Left lung (tissue), 10 donors: ENCODE results near the gene RIMKLA. TPM values are rescaled to one million over a fixed set of nuclear protein-coding genes. Genes with fewer than 3 reads are reported as not detected.
A peak's percentile ranks its signal among the peaks of the same experiment; 100 is the strongest.

Experiments used
- ATAC-seq: fragments of 200-7000 bp; cut with Tn5 transposase; one replicate; pipeline ENCODE4 v1.9.1; 2020; ENCODE audit warnings: moderate library complexity
- DNase-seq, 4 donors: peaks; one replicate each; pipeline ENCODE4 v3.0.0-alpha.2; 2013 to 2020
- H3K27ac ChIP-seq, 2 donors: fragments of 200-600 bp; sonication (generic) in 1 of 2; one replicate each; pipeline versions ENCODE4 v1.5.0 to v1.8.0; 2020 to 2021
- H3K27me3 ChIP-seq, 2 donors: fragments of 200-600 bp; sonication (generic) in 1 of 2; one replicate each; pipeline versions ENCODE4 v1.5.0 to v1.8.0; 2020 to 2021
- H3K36me3 ChIP-seq, 2 donors: fragments of 200-600 bp; sonication (generic) in 1 of 2; one replicate each; pipeline versions ENCODE4 v1.5.0 to v1.8.0; 2020 to 2021
- H3K4me1 ChIP-seq, 2 donors: fragments of 200-600 bp; one replicate each; pipeline ENCODE4 v1.8.0; 2021
- H3K4me3 ChIP-seq, 2 donors: fragments of 200-600 bp; sonication (generic) in 1 of 2; one replicate each; pipeline versions ENCODE4 v1.5.0 to v1.8.0; 2020 to 2021; ENCODE audit warnings: mild to moderate bottlenecking in 1 of 2
- H3K9me3 ChIP-seq, 2 donors: fragments of 200-600 bp; sonication (generic) in 1 of 2; one replicate each; pipeline versions ENCODE4 v1.5.0 to v1.8.0; 2020 to 2021
- intact Hi-C, 2 donors: fragments of 100-400 bp; cut with DNase I; formaldehyde crosslinking; loops; one replicate each; pipeline versions ENCODE4 v1.11.2 to v1.14.2; 2022
- polyA plus RNA-seq, 6 donors: library from polyadenylated mRNA; unstranded; fragments of 120-200 nt; gene quantifications; one replicate each; pipeline ENCODE4 v1.2.1, GENCODE V29; 2013; ENCODE audit not compliant: insufficient read length in 6 of 6
- total RNA-seq, 2 donors: library from RNA; stranded (reverse); fragmentation: NEBNext Ultra II Directional; extraction: Animal tissue kit (Norgen Biotek cat#: 25700); gene quantifications; one replicate each; pipeline ENCODE4 v1.2.1, GENCODE V29; 2021
- TF ChIP-seq, protein P1 (sequence below), 2 donors: fragments of 200-600 bp; sonication (generic) in 1 of 2; IDR thresholded peaks; one replicate each; pipeline versions ENCODE4 v1.5.0 to v1.8.0; 2021; ENCODE audit warnings: antibody characterized with exemption in 2 of 2
- donor health status: DM: no; HTN: yes; CAD: no.
- donor health status: DM: no; HTN: no; CAD: no.

RIMKLA gene
- total and polyA plus RNA-seq, 8 donors, result 0.40 to 11.4 (median 0.78) TPM

DNA sequence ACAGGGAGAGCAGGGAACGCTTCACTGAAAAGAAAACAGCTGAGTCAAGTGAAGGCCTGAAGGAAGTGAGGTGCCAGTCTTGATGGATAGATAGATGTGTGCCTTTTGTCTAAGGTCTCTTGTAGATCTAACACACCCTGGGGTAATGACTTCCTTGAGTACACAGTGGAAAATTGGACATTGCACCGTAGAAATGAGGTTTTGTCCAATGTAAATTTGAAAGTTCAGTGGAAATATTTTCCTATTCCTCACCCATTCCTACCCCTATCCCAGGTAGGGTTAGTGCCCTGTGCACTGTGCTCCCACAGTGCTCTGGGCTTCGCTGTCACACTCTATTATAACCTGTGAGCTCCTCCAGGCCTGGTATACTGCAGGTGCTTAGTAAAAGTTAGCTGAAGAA lies 50.9 kb downstream of the RIMKLA start:
- H3K4me3 ChIP-seq, result no peak overlapping the region
- TF ChIP-seq, protein P1, sequence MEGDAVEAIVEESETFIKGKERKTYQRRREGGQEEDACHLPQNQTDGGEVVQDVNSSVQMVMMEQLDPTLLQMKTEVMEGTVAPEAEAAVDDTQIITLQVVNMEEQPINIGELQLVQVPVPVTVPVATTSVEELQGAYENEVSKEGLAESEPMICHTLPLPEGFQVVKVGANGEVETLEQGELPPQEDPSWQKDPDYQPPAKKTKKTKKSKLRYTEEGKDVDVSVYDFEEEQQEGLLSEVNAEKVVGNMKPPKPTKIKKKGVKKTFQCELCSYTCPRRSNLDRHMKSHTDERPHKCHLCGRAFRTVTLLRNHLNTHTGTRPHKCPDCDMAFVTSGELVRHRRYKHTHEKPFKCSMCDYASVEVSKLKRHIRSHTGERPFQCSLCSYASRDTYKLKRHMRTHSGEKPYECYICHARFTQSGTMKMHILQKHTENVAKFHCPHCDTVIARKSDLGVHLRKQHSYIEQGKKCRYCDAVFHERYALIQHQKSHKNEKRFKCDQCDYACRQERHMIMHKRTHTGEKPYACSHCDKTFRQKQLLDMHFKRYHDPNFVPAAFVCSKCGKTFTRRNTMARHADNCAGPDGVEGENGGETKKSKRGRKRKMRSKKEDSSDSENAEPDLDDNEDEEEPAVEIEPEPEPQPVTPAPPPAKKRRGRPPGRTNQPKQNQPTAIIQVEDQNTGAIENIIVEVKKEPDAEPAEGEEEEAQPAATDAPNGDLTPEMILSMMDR (IDR thresholded peaks at IDR 0.05), result no peak
- no peak overlapping the region for H3K27ac ChIP-seq
- DNase-seq (no peak), ATAC-seq (no peak)
- H3K27me3 ChIP-seq, result no peaks in the 10 kb centered on the region
- no peaks in the 10 kb centered on the region for H3K36me3 ChIP-seq
- H3K4me1 ChIP-seq, result no peaks in the 10 kb centered on the region
- H3K9me3 ChIP-seq, result no peaks in the 10 kb centered on the region
- intact Hi-C loops, result no loop called here

DNA sequence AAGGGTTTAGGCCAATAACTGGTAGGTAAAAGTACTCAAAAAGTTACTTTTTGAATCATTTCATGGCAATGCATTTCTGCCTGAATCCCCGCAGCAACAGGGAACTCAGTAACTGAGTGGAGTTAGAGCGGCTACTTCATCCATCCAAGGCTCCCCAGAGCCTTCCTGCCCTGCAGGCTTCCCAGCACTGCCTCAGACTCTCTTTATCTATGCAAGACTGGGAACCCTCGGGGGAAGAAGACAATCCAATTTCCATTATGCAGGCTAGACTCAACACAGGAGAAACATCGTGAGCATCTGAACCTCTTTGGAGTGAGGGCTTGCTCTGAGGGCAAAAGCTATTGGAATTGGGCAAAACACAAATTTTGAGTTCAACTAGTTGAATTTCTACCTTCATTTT lies 52.1 kb downstream of the RIMKLA start:
- H3K4me1 ChIP-seq, result no peaks in the 10 kb centered on the region
- no peaks in the 10 kb centered on the region for H3K9me3 ChIP-seq
- intact Hi-C loops, result no loop called here
- no peak for DNase-seq
- ATAC-seq, result no peak
- no peak overlapping the region for H3K27ac ChIP-seq
- H3K4me3 ChIP-seq, result no peak overlapping the region
- H3K36me3 ChIP-seq, result no peaks in the 10 kb centered on the region
- TF ChIP-seq, protein P1 (IDR thresholded peaks at IDR 0.05), result no peak
- no peaks in the 10 kb centered on the region for H3K27me3 ChIP-seq

DNA sequence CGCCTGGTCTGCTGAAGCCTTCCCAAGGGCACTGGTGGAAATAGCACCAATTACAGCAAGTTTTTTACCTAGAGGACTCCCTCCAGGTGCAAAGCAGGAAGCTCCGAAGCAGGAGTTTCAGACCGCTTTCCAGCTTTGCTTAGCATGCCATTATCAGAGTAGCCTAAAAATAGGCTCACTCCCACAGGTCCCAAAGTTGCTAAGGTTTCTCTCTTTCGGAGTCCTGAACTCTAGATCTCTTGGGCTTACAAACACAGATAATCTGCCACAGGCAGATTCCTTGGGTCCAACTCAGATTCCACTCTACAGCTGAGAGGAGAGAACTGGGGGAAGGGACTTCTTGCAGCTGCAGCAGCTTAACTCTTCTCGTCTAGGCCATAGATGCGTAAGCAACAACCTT lies 52.8 kb downstream of the RIMKLA start:
- intact Hi-C loops, result no loop called here
- TF ChIP-seq, protein P1 (IDR thresholded peaks at IDR 0.05), result no peak
- Histone ChIP-seq H3K27me3 (no peaks in the 10 kb centered on the region), H3K27ac (no peak overlapping the region), H3K36me3 (no peaks in the 10 kb centered on the region), H3K9me3 (no peaks in the 10 kb centered on the region), H3K4me1 (no peaks in the 10 kb centered on the region), H3K4me3 (no peak overlapping the region)
- DNase-seq (no peak), ATAC-seq (no peak)

DNA sequence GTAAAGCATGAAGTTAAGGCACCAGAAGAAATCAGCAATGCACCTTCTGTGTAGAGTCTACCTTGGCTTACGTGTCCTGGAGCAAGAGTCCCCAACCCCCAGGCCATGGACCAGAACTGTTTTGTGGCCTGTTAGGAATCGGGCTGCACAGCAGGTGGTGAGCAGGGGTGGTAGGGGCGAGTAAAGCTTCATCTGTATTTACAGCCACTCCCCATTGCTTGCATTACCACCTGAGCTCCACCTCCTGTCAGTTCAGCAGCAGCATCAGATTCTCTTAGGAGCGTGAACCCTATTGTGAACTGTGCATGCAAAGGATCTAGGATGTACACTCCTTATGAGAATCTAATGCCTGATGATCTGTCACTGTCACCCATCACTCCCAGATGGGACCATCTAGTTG lies 53.7 kb downstream of the RIMKLA start:
- no peaks in the 10 kb centered on the region for H3K9me3 ChIP-seq
- H3K27me3 ChIP-seq, result no peaks in the 10 kb centered on the region
- intact Hi-C loops, result no loop called here
- H3K27ac ChIP-seq, result no peak overlapping the region
- no peak overlapping the region for H3K4me3 ChIP-seq
- ATAC-seq (no peak), DNase-seq (no peak)
- TF ChIP-seq, protein P1 (IDR thresholded peaks at IDR 0.05), result no peak
- no peaks in the 10 kb centered on the region for H3K36me3 ChIP-seq
- no peaks in the 10 kb centered on the region for H3K4me1 ChIP-seq

DNA sequence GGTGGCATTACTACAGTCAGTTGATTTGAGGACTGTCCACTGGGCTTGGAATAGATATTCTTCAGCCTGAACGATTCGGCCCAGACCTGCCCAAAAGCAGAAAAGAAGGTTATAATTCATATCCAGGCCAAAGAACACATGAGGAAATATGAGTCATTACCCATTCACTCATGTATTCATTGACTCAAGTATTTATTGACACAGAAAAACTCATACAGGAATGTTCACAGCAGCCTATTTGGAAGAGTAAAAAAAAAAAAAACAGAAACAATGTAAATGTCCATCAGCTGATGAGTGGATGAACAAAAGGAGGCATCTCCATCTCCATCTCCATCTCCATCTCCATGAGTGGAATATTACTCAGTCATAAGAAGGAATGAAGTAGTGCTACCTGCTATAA lies 59.3 kb downstream of the RIMKLA start:
- Histone ChIP-seq H3K4me1 (no peaks in the 10 kb centered on the region), H3K27ac (no peak overlapping the region), H3K9me3 (no peaks in the 10 kb centered on the region), H3K27me3 (no peaks in the 10 kb centered on the region), H3K36me3 (no peaks in the 10 kb centered on the region), H3K4me3 (no peak overlapping the region)
- intact Hi-C loops, result no loop called here
- peak; percentile 92 for ATAC-seq
- no peak for DNase-seq
- TF ChIP-seq, protein P1 (IDR thresholded peaks at IDR 0.05), result no peak
